Measurements from ENCODE around the gene CCDC154.

- TF ChIP-seq, protein P1, sequence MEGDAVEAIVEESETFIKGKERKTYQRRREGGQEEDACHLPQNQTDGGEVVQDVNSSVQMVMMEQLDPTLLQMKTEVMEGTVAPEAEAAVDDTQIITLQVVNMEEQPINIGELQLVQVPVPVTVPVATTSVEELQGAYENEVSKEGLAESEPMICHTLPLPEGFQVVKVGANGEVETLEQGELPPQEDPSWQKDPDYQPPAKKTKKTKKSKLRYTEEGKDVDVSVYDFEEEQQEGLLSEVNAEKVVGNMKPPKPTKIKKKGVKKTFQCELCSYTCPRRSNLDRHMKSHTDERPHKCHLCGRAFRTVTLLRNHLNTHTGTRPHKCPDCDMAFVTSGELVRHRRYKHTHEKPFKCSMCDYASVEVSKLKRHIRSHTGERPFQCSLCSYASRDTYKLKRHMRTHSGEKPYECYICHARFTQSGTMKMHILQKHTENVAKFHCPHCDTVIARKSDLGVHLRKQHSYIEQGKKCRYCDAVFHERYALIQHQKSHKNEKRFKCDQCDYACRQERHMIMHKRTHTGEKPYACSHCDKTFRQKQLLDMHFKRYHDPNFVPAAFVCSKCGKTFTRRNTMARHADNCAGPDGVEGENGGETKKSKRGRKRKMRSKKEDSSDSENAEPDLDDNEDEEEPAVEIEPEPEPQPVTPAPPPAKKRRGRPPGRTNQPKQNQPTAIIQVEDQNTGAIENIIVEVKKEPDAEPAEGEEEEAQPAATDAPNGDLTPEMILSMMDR (tag by site-specific recombination; IDR thresholded peaks at IDR 0.05), result no peak
- TF ChIP-seq REST (tag by site-specific recombination; IDR thresholded peaks at IDR 0.05), result no peak
- TF ChIP-seq HOXD13 (CRISPR knock-in tag; IDR thresholded peaks at IDR 0.05; ENCODE audit: borderline replicate concordance), result no peak
- TF ChIP-seq ZNF157 (tag by site-specific recombination; IDR thresholded peaks at IDR 0.05), result no peak
- TF ChIP-seq PRDM2 (tag by site-specific recombination; IDR thresholded peaks at IDR 0.05; ENCODE audit: borderline replicate concordance), result no peak
These were observed 6.5 kb upstream of the CCDC154 start for GRCh38 chr16:1450841-1451240.

Measured in HEK293 (cell line).